GM19467 (cell line): ENCODE data around the gene GALNTL6.

Experiments used
- ATAC-seq: cut with Tn5 transposase; IDR thresholded peaks from one replicate; pipeline ENCODE4 v1.9.1; 2021; ENCODE audit warnings: mild to moderate bottlenecking, moderate library complexity; ENCODE audit not compliant: unreplicated experiment

The GALNTL6 gene

GRCh38 chr4:171812665-171813525 is at the start of gene GALNTL6:
Gene GALNTL6, plus strand, starts transcription at chr4:171813404.
- ATAC-seq, result no peak

- no peak for ATAC-seq
Measured at GRCh38 chr4:171765514-171765913, 47.7 kb upstream of the GALNTL6 start.

- ATAC-seq, result no peak
Measured at GRCh38 chr4:171774642-171775190, 38.5 kb upstream of the GALNTL6 start.

- no peak for ATAC-seq
Measured at GRCh38 chr4:171779301-171779700, 33.9 kb upstream of the GALNTL6 start.

- no peak for ATAC-seq
Measured at GRCh38 chr4:171785388-171785787, 27.8 kb upstream of the GALNTL6 start.

- no peak for ATAC-seq
Measured at GRCh38 chr4:171793723-171794122, 19.5 kb upstream of the GALNTL6 start.

- ATAC-seq, result no peak
Measured at GRCh38 chr4:171794528-171794927, 18.7 kb upstream of the GALNTL6 start.

- ATAC-seq, result no peak
Measured at GRCh38 chr4:171809854-171810253, 3.4 kb upstream of the GALNTL6 start.

GRCh38 chr4:171812333-171812664 is 905 bp upstream of the GALNTL6 start:
- ATAC-seq, result no peak

GRCh38 chr4:171813526-171814250 is 484 bp downstream of the GALNTL6 start:
- no peak for ATAC-seq

GRCh38 chr4:171814545-171814944 is 1.3 kb downstream of the GALNTL6 start:
- no peak for ATAC-seq

GRCh38 chr4:171817026-171817425 is 3.8 kb downstream of the GALNTL6 start:
- no peak for ATAC-seq

- no peak for ATAC-seq
Measured at GRCh38 chr4:171834640-171835039, 21.4 kb downstream of the GALNTL6 start.

GRCh38 chr4:171843456-171843855 is 30.3 kb downstream of the GALNTL6 start:
- ATAC-seq, result no peak

- peak; percentile 74 for ATAC-seq
Measured at GRCh38 chr4:171846232-171846631, 33.0 kb downstream of the GALNTL6 start.

GRCh38 chr4:171846893-171847292 is 33.7 kb downstream of the GALNTL6 start:
- no peak for ATAC-seq

- ATAC-seq, result no peak
Measured at GRCh38 chr4:171847751-171848150, 34.5 kb downstream of the GALNTL6 start.

- no peak for ATAC-seq
Measured at GRCh38 chr4:171849686-171850222, 36.5 kb downstream of the GALNTL6 start.

GRCh38 chr4:171851295-171851694 is 38.1 kb downstream of the GALNTL6 start:
- ATAC-seq, result no peak

GRCh38 chr4:171857302-171858012 is 44.3 kb downstream of the GALNTL6 start:
- ATAC-seq, result no peak

GRCh38 chr4:171875291-171875690 is 62.1 kb downstream of the GALNTL6 start:
- no peak for ATAC-seq
